Effector memory CD8-positive, alpha-beta T cell (primary cell): Measurements from ENCODE around the gene HELB.

Experiments used
- ATAC-seq: fragments of 150-1000 bp; cut with Tn5 transposase; replicated peaks from 2 replicates; pipeline ENCODE4 v1.10.0; 2021; ENCODE audit warnings: mild to moderate bottlenecking, moderate library complexity
- DNase-seq, 3 experiments: peaks; one replicate each; pipeline ENCODE4 v3.0.0; 2021
- H3K27ac Mint-ChIP-seq, 2 donors: one replicate each; pipeline ENCODE4 v1.8.0; 2022; ENCODE audit warnings: mild to moderate bottlenecking in 2 of 2, mixed read lengths in 2 of 2, moderate library complexity in 2 of 2
- H3K27me3 Mint-ChIP-seq, 2 donors: one replicate each; pipeline ENCODE4 v1.8.0; 2022; ENCODE audit warnings: mixed read lengths in 2 of 2
- H3K36me3 Mint-ChIP-seq: one replicate; pipeline ENCODE4 v1.8.0; 2022; ENCODE audit warnings: mild to moderate bottlenecking, moderate library complexity, mixed read lengths; ENCODE audit not compliant: insufficient read depth
- H3K4me1 Mint-ChIP-seq, 2 donors: one replicate each; pipeline ENCODE4 v1.8.0; 2022; ENCODE audit warnings: low read depth in 2 of 2, mixed read lengths in 2 of 2
- H3K4me3 Mint-ChIP-seq, 2 donors: one replicate each; pipeline ENCODE4 v1.8.0; 2022; ENCODE audit warnings: mild to moderate bottlenecking in 2 of 2, mixed read lengths in 2 of 2, moderate library complexity in 2 of 2
- H3K9me3 Mint-ChIP-seq, 2 donors: one replicate each; pipeline ENCODE4 v1.8.0; 2022; ENCODE audit warnings: mixed read lengths in 2 of 2
- total RNA-seq, 9 experiments: gene quantifications; one replicate each; lab custom pipeline; 2026; lab: John Stamatoyannopoulos, UW

Gene HELB
- 37.2 to 159 (median 70.2) reads per million in 9 experiments for total RNA-seq

- H3K27me3 Mint-ChIP-seq, result no peaks in the 10 kb centered on the region
- peak within 1 kb of the TSS; percentile 90 to 98 for H3K27ac Mint-ChIP-seq
- H3K9me3 Mint-ChIP-seq, result no peaks in the 10 kb centered on the region
- peaks cover 38% of the 10 kb centered on the region for H3K36me3 Mint-ChIP-seq
- ATAC-seq (peak; percentile 73), DNase-seq (peak; percentile 82 to 87 (median 84))
- H3K4me1 Mint-ChIP-seq, result peaks cover 33 to 34% of the 10 kb centered on the region in 2 donors
- peak within 1 kb of the TSS; percentile 93 to 99 for H3K4me3 Mint-ChIP-seq
Measured at GRCh38 chr12:66301944-66302826, at the start of gene HELB. Gene HELB, plus strand, starts transcription at chr12:66302493. Its CDS starts 111 bp downstream, at chr12:66302604.

DNA sequence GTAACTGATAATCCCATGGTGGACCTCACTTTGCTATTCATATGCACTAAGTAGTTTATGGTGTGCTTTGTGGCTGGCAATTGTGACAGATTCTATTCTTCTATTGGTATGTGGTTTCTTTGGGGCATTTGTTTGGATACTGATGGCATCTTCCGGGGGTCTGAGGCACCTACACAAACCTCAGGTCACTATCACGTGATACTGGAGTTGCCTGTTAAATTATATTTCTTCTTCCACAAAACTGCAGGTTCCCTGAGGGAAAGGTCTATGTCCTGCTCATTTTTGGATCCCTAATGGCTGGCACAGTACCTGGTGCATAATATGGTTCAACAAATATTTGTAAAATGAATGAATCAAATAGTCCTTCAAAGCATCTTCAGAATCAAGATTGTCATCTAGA lies 49.5 kb upstream of the HELB start:
- Mint-ChIP-seq H3K27ac (no peak overlapping the region), H3K36me3 (no peaks in the 10 kb centered on the region), H3K4me3 (no peak overlapping the region), H3K27me3 (peaks cover 29 to 34% of the 10 kb centered on the region in 2 donors), H3K4me1 (no peaks in the 10 kb centered on the region), H3K9me3 (no peaks in the 10 kb centered on the region)
- ATAC-seq (no peak), DNase-seq (no peak)

- DNase-seq, result no peak
- no peak for ATAC-seq
- H3K9me3 Mint-ChIP-seq, result no peaks in the 10 kb centered on the region
- H3K27me3 Mint-ChIP-seq, result peaks cover 24% of the 10 kb centered on the region in 2 donors
- no peaks in the 10 kb centered on the region for H3K36me3 Mint-ChIP-seq
- no peak overlapping the region for H3K27ac Mint-ChIP-seq
- no peaks in the 10 kb centered on the region for H3K4me1 Mint-ChIP-seq
- no peak overlapping the region for H3K4me3 Mint-ChIP-seq
Measured at GRCh38 chr12:66255737-66256136, 46.6 kb upstream of the HELB start.

DNA sequence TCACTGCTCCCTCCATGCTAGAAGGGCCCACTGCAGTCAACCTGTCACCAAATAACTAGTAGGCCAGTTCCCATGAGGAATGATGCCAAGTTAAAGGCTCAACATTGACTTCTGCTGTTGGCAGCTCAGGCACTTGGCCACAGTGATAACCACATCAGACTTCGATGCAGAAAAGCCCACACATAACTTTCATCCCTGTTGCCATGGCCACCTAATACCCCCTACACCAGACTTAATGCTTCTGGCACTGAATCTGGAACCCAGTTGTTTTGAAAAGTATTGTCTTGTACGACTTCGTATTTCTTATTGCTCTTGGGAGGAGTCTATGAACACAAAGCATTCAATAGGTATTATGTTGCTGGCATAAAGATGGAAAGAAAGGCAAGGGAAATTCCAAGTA lies 44.3 kb upstream of the HELB start:
- H3K36me3 Mint-ChIP-seq, result no peaks in the 10 kb centered on the region
- no peak overlapping the region for H3K4me3 Mint-ChIP-seq
- DNase-seq (no peak), ATAC-seq (no peak)
- H3K27ac Mint-ChIP-seq, result no peak overlapping the region
- H3K4me1 Mint-ChIP-seq, result no peaks in the 10 kb centered on the region
- no peaks in the 10 kb centered on the region for H3K9me3 Mint-ChIP-seq
- peaks cover 10 to 13% of the 10 kb centered on the region in 2 donors for H3K27me3 Mint-ChIP-seq

GRCh38 chr12:66262737-66263136 lies 39.6 kb upstream of the HELB start:
- peaks cover 22 to 29% of the 10 kb centered on the region in 2 donors for H3K27me3 Mint-ChIP-seq
- H3K4me3 Mint-ChIP-seq, result no peak overlapping the region
- H3K36me3 Mint-ChIP-seq, result no peaks in the 10 kb centered on the region
- DNase-seq, result no peak
- no peak for ATAC-seq
- no peak overlapping the region for H3K27ac Mint-ChIP-seq
- no peaks in the 10 kb centered on the region for H3K9me3 Mint-ChIP-seq
- no peaks in the 10 kb centered on the region for H3K4me1 Mint-ChIP-seq

- H3K36me3 Mint-ChIP-seq, result no peaks in the 10 kb centered on the region
- no peak overlapping the region for H3K27ac Mint-ChIP-seq
- H3K4me3 Mint-ChIP-seq, result no peak overlapping the region
- H3K4me1 Mint-ChIP-seq, result no peaks in the 10 kb centered on the region
- ATAC-seq (no peak), DNase-seq (no peak)
- H3K9me3 Mint-ChIP-seq, result no peaks in the 10 kb centered on the region
- H3K27me3 Mint-ChIP-seq, result peaks cover 15 to 22% of the 10 kb centered on the region in 2 donors
Measured at GRCh38 chr12:66268562-66268961, 33.7 kb upstream of the HELB start.

GRCh38 chr12:66269142-66269541 lies 33.2 kb upstream of the HELB start:
- Mint-ChIP-seq H3K4me3 (no peak overlapping the region), H3K9me3 (no peaks in the 10 kb centered on the region), H3K36me3 (no peaks in the 10 kb centered on the region), H3K27ac (no peak overlapping the region), H3K27me3 (peaks cover 13 to 21% of the 10 kb centered on the region in 2 donors), H3K4me1 (no peaks in the 10 kb centered on the region)
- no peak for ATAC-seq
- no peak for DNase-seq

DNA sequence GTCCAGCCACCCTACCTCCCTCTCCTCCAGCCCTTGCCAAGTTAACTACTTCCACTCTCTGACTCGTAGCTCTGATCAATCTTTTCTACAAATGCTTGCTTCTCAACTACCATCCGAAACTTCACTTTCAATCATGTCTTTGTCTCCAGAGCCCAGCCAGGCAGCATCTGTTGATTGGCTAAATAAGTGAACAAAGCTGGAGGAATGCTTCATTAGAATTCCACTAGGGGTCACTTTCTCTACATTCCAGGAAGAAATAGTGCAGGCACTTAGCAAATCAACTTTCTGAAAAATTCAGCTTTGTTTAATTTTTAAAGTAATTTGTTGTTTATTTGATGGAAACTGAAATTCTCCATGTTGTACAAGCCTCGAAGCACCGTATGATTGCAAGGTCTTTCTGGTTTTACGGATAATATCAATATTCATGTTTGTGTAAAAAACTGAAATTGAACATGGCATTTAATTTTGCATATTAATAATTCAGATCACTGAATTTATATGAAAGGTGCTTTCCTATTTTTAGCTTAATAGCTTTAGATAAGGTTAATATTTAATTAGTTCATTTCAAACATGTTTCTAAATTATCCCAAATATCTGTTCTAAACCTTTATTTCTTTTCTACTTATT lies 32.4 kb upstream of the HELB start:
- DNase-seq (peak in 1 of 3 experiments; percentile 9), ATAC-seq (peak; percentile 51)
- Mint-ChIP-seq H3K9me3 (no peaks in the 10 kb centered on the region), H3K36me3 (no peaks in the 10 kb centered on the region), H3K27ac (no peak overlapping the region), H3K4me1 (no peaks in the 10 kb centered on the region), H3K27me3 (peaks cover 6 to 15% of the 10 kb centered on the region in 2 donors), H3K4me3 (no peak overlapping the region)

DNA sequence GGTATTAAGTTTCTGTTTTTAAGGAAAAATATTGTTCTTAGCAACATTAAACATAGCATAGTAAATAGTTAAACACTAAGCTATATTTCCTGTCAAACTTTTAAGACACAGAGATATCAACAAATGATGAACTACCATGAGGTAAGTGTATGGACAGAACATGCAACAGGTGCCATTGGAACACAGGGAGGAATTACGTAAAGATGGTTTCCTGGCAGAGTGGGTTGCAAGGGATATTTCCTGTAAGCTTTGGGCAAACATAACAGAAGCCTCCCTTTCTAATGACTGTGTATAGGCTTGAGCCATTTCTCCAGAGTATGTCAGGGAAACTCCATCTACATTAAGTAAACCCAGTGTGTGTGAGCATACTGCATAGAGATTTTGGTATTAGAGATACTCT lies 31.7 kb upstream of the HELB start:
- H3K27me3 Mint-ChIP-seq, result peaks cover 6 to 15% of the 10 kb centered on the region in 2 donors
- no peak overlapping the region for H3K27ac Mint-ChIP-seq
- no peaks in the 10 kb centered on the region for H3K36me3 Mint-ChIP-seq
- no peak for ATAC-seq
- H3K4me3 Mint-ChIP-seq, result no peak overlapping the region
- H3K4me1 Mint-ChIP-seq, result no peaks in the 10 kb centered on the region
- no peaks in the 10 kb centered on the region for H3K9me3 Mint-ChIP-seq
- DNase-seq, result no peak

- Mint-ChIP-seq H3K9me3 (no peaks in the 10 kb centered on the region), H3K4me1 (no peaks in the 10 kb centered on the region), H3K27ac (no peak overlapping the region), H3K27me3 (no peaks in the 10 kb centered on the region), H3K4me3 (no peak overlapping the region), H3K36me3 (no peaks in the 10 kb centered on the region)
- ATAC-seq, result no peak
- no peak for DNase-seq
Measured at GRCh38 chr12:66272650-66273049, 29.6 kb upstream of the HELB start.

- Mint-ChIP-seq H3K9me3 (no peaks in the 10 kb centered on the region), H3K36me3 (no peaks in the 10 kb centered on the region), H3K27ac (no peak overlapping the region), H3K4me3 (no peak overlapping the region), H3K27me3 (no peaks in the 10 kb centered on the region), H3K4me1 (no peaks in the 10 kb centered on the region)
- no peak for ATAC-seq
- DNase-seq, result no peak
Measured at GRCh38 chr12:66273147-66273546, 29.1 kb upstream of the HELB start.

- Mint-ChIP-seq H3K27me3 (no peaks in the 10 kb centered on the region), H3K9me3 (no peaks in the 10 kb centered on the region), H3K36me3 (no peaks in the 10 kb centered on the region), H3K4me3 (no peak overlapping the region), H3K4me1 (peaks cover 9 to 12% of the 10 kb centered on the region in 2 donors), H3K27ac (no peak overlapping the region)
- DNase-seq (no peak), ATAC-seq (no peak)
Measured at GRCh38 chr12:66275040-66275439, 27.3 kb upstream of the HELB start.

- Mint-ChIP-seq H3K9me3 (no peaks in the 10 kb centered on the region), H3K27ac (no peak overlapping the region), H3K4me3 (no peak overlapping the region), H3K27me3 (no peaks in the 10 kb centered on the region), H3K4me1 (peaks cover 12 to 24% of the 10 kb centered on the region in 2 donors), H3K36me3 (no peaks in the 10 kb centered on the region)
- peak; percentile 84 for ATAC-seq
- DNase-seq, result peak; percentile 46 to 51 (median 50)
Measured at GRCh38 chr12:66279123-66279712, 23.1 kb upstream of the HELB start.
